ENCODE measurements around the gene CAMK2N1.

CAMK2N1 gene

GRCh38 chr1:20479840-20480239 lies 6.2 kb downstream of the CAMK2N1 start:
- DNase-seq (ENCODE audit: low read depth in 2 of 2) = no peak

- no peak for DNase-seq (ENCODE audit: low read depth in 2 of 2)
These were observed 7.9 kb downstream of the CAMK2N1 start for GRCh38 chr1:20478057-20478635.

- no peak for DNase-seq (ENCODE audit: low read depth in 2 of 2)
These were observed 8.5 kb downstream of the CAMK2N1 start for GRCh38 chr1:20477348-20478056.

GRCh38 chr1:20476265-20477038 lies 9.6 kb downstream of the CAMK2N1 start:
- DNase-seq (ENCODE audit: low read depth in 2 of 2) = no peak

- no peak for DNase-seq (ENCODE audit: low read depth in 2 of 2)
These were observed 11.0 kb downstream of the CAMK2N1 start for GRCh38 chr1:20474996-20475395.

GRCh38 chr1:20474333-20474975 lies 11.6 kb downstream of the CAMK2N1 start:
- no peak for DNase-seq (ENCODE audit: low read depth in 2 of 2)

- no peak for DNase-seq (ENCODE audit: low read depth in 2 of 2)
These were observed 12.1 kb downstream of the CAMK2N1 start for GRCh38 chr1:20473894-20474293.

GRCh38 chr1:20472860-20473711 lies 12.9 kb downstream of the CAMK2N1 start:
- no peak for DNase-seq (ENCODE audit: low read depth in 2 of 2)

GRCh38 chr1:20472121-20472520 lies 13.9 kb downstream of the CAMK2N1 start:
- no peak for DNase-seq (ENCODE audit: low read depth in 2 of 2)

GRCh38 chr1:20470194-20470593 lies 15.8 kb downstream of the CAMK2N1 start:
- no peak for DNase-seq (ENCODE audit: low read depth in 2 of 2)

GRCh38 chr1:20469406-20470076 lies 16.5 kb downstream of the CAMK2N1 start:
- no peak for DNase-seq (ENCODE audit: low read depth in 2 of 2)

- no peak for DNase-seq (ENCODE audit: low read depth in 2 of 2)
These were observed 19.7 kb downstream of the CAMK2N1 start for GRCh38 chr1:20466273-20466672.

- no peak for DNase-seq (ENCODE audit: low read depth in 2 of 2)
These were observed 20.8 kb downstream of the CAMK2N1 start for GRCh38 chr1:20465187-20465586.

GRCh38 chr1:20463502-20463901 lies 22.5 kb downstream of the CAMK2N1 start:
- DNase-seq (ENCODE audit: low read depth in 2 of 2) = no peak

GRCh38 chr1:20462397-20462796 lies 23.6 kb downstream of the CAMK2N1 start:
- no peak for DNase-seq (ENCODE audit: low read depth in 2 of 2)

GRCh38 chr1:20458717-20459116 lies 27.3 kb downstream of the CAMK2N1 start:
- no peak for DNase-seq (ENCODE audit: low read depth in 2 of 2)

- no peak for DNase-seq (ENCODE audit: low read depth in 2 of 2)
These were observed 32.0 kb downstream of the CAMK2N1 start for GRCh38 chr1:20454004-20454403.

- DNase-seq (ENCODE audit: low read depth in 2 of 2) = no peak
These were observed 36.2 kb downstream of the CAMK2N1 start for GRCh38 chr1:20449735-20450311.

- no peak for DNase-seq (ENCODE audit: low read depth in 2 of 2)
These were observed 37.3 kb downstream of the CAMK2N1 start for GRCh38 chr1:20448671-20449071.

- no peak for DNase-seq (ENCODE audit: low read depth in 2 of 2)
These were observed 38.2 kb downstream of the CAMK2N1 start for GRCh38 chr1:20447794-20448193.

GRCh38 chr1:20446796-20447195 lies 39.2 kb downstream of the CAMK2N1 start:
- no peak for DNase-seq (ENCODE audit: low read depth in 2 of 2)
